GM23338 (cell line): ENCODE data around the gene SLC4A3. TPM values are rescaled to one million over a fixed set of nuclear protein-coding genes. Genes with fewer than 3 reads are reported as not detected.

Experiments
- ATAC-seq: fragments of 200-7000 bp; cut with Tn5 transposase; 3 replicates; pipeline ENCODE4 v1.9.1; 2020
- DNase-seq: peaks from one replicate; pipeline ENCODE4 v3.0.0-alpha.2; 2015; ENCODE audit warnings: low spot score
- H2AFZ ChIP-seq: fragments of 200-600 bp; sonication (generic); 2 replicates; pipeline ENCODE4 v1.8.0; 2016; ENCODE audit warnings: antibody characterized with exemption, mild to moderate bottlenecking, moderate library complexity
- H3F3A ChIP-seq: fragments of 200-600 bp; sonication (generic); replicated peaks from 2 replicates; pipeline ENCODE4 v1.8.0; 2017; ENCODE audit warnings: antibody characterized with exemption, mixed run types, low read depth
- H3K27ac ChIP-seq: fragments of 200-600 bp; sonication (generic); 2 replicates; pipeline ENCODE4 v1.6.1; 2016; ENCODE audit warnings: low read depth
- H3K27me3 ChIP-seq: fragments of 200-600 bp; sonication (generic); 2 replicates; pipeline ENCODE4 v1.8.0; 2016; ENCODE audit warnings: mild to moderate bottlenecking, mixed run types, moderate library complexity; ENCODE audit not compliant: insufficient read depth
- H3K36me3 ChIP-seq: fragments of 200-600 bp; sonication (generic); 2 replicates; pipeline ENCODE4 v1.8.0; 2016; ENCODE audit warnings: mild to moderate bottlenecking; ENCODE audit not compliant: insufficient read depth
- H3K4me1 ChIP-seq: fragments of 200-600 bp; sonication (generic); 2 replicates; pipeline ENCODE4 v1.8.0; 2016; ENCODE audit warnings: mild to moderate bottlenecking, moderate library complexity; ENCODE audit not compliant: insufficient read depth
- H3K4me2 ChIP-seq: fragments of 200-600 bp; sonication (generic); 2 replicates; pipeline ENCODE4 v1.7.1; 2017; ENCODE audit warnings: mixed run types
- H3K4me3 ChIP-seq: fragments of 200-600 bp; sonication (generic); 2 replicates; pipeline ENCODE4 v1.6.1; 2016; ENCODE audit warnings: mixed run types
- H3K79me2 ChIP-seq: fragments of 200-600 bp; sonication (generic); replicated peaks from 2 replicates; pipeline ENCODE4 v1.8.0; 2017; ENCODE audit warnings: mild to moderate bottlenecking; ENCODE audit not compliant: insufficient read depth
- H3K9me2 ChIP-seq: fragments of 200-600 bp; sonication (generic); 2 replicates; pipeline ENCODE4 v1.8.0; 2017; ENCODE audit not compliant: insufficient read depth
- H4K20me1 ChIP-seq: fragments of 200-600 bp; sonication (generic); replicated peaks from 2 replicates; pipeline ENCODE4 v1.8.0; 2017; ENCODE audit warnings: mild to moderate bottlenecking; ENCODE audit not compliant: insufficient read depth
- H3K27ac Mint-ChIP-seq: 2 replicates; pipeline ENCODE4 v1.8.0; 2020; ENCODE audit warnings: inconsistent platforms, mild to moderate bottlenecking, moderate library complexity, mixed read lengths
- H3K27me3 Mint-ChIP-seq: 3 replicates; pipeline ENCODE4 v1.8.0; 2022; ENCODE audit warnings: low read depth, mild to moderate bottlenecking, moderate library complexity, mixed read lengths, inconsistent platforms; ENCODE audit not compliant: insufficient read depth, poor library complexity
- H3K36me3 Mint-ChIP-seq: 3 replicates; pipeline ENCODE4 v1.8.0; 2021; ENCODE audit warnings: low read depth, mild to moderate bottlenecking, inconsistent platforms, moderate library complexity, mixed read lengths
- H3K4me1 Mint-ChIP-seq: 3 replicates; pipeline ENCODE4 v1.8.0; 2020; ENCODE audit warnings: mild to moderate bottlenecking, inconsistent platforms, mixed read lengths
- H3K4me3 Mint-ChIP-seq: 3 replicates; pipeline ENCODE4 v1.8.0; 2021; ENCODE audit warnings: moderate library complexity, mild to moderate bottlenecking, inconsistent platforms, mixed read lengths
- H3K9me3 Mint-ChIP-seq: 3 replicates; pipeline ENCODE4 v1.8.0; 2020; ENCODE audit warnings: moderate library complexity, mild to moderate bottlenecking, inconsistent platforms, mixed read lengths
- CREB1 ChIP-seq: fragments of 250-450 bp; sonication (Bioruptor Pico); IDR thresholded peaks from 2 replicates; pipeline ENCODE4 v1.5.0; 2020; ENCODE audit warnings: low read depth, mild to moderate bottlenecking, moderate library complexity
- NANOG ChIP-seq: IDR thresholded peaks from 2 replicates; pipeline ENCODE4 v1.6.1; 2016; ENCODE audit warnings: antibody characterized with exemption, borderline replicate concordance
- POLR2AphosphoS5 ChIP-seq: IDR thresholded peaks from 2 replicates; pipeline ENCODE4 v1.6.1; 2016; ENCODE audit warnings: antibody characterized with exemption, low read depth
- STAT1 ChIP-seq: IDR thresholded peaks from one replicate; pipeline ENCODE4 v1.6.1; 2016; ENCODE audit warnings: antibody characterized with exemption; ENCODE audit not compliant: unreplicated experiment
- polyA plus RNA-seq: library from polyadenylated mRNA; unstranded; fragments of >200 nt; fragmentation: Nextera tagmentation; extraction: Ambion mirVana; gene quantifications from 2 replicates; pipeline ENCODE4 v1.2.1, GENCODE V29; 2016
- total RNA-seq: library from RNA; depleted of rRNA; stranded (reverse); fragments of >200 nt; shearing (Covaris generic); gene quantifications from 2 replicates; pipeline ENCODE4 v1.2.3, GENCODE V29; 2014
- TF ChIP-seq, protein P1 (sequence below), 2 experiments: fragments of 200-600 bp in 1 of 2; sonication (generic) in 1 of 2; conservative IDR thresholded peaks; 2 replicates each; pipeline versions ENCODE4 v1.5.1 to v1.6.1; 2016 to 2017; ENCODE audit warnings: antibody characterized with exemption in 2 of 2, low read depth in 2 of 2, mild to moderate bottlenecking in 2 of 2, moderate library complexity in 1 of 2
- TF ChIP-seq, protein P2 (sequence below): IDR thresholded peaks from one replicate; pipeline ENCODE4 v1.6.1; 2018; ENCODE audit warnings: antibody characterized with exemption; ENCODE audit not compliant: unreplicated experiment

The SLC4A3 gene
- total and polyA plus RNA-seq, 2 experiments from 2014 or later: 3.6 to 6.8 TPM

DNA sequence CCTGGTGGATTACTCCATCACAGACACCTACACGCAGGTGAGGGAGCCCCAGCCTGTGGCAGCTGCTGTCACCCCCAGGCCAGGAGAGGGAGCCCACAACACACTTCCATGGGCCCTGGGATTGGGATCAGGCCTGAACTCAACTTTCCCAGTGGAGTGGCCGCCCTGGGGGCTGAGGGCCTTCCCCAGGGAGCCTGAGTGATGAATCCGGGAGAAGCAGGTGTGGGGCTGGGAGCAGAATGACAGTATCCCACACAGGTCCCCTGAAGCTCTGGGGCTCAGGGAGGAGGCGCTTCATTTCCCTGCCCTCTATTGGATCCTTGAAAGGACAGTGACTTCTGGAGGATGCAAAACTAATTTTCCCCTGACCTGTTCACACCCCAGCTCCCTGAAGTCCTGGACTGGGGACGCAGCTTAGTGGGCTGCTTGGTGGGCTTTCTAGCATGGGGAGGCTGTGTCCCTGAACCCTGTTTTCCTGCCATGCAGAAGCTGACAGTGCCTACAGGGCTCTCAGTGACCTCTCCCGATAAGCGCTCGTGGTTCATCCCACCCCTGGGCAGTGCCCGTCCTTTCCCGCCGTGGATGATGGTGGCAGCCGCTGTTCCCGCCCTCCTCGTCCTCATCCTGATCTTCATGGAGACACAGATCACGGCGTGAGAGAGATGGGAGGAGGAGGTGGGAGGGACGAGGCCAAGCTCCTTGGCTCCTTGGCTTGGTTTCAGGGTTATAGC is 11.0 kb downstream of the SLC4A3 start:
- no peak for TF ChIP-seq CREB1
- TF ChIP-seq, protein P1, sequence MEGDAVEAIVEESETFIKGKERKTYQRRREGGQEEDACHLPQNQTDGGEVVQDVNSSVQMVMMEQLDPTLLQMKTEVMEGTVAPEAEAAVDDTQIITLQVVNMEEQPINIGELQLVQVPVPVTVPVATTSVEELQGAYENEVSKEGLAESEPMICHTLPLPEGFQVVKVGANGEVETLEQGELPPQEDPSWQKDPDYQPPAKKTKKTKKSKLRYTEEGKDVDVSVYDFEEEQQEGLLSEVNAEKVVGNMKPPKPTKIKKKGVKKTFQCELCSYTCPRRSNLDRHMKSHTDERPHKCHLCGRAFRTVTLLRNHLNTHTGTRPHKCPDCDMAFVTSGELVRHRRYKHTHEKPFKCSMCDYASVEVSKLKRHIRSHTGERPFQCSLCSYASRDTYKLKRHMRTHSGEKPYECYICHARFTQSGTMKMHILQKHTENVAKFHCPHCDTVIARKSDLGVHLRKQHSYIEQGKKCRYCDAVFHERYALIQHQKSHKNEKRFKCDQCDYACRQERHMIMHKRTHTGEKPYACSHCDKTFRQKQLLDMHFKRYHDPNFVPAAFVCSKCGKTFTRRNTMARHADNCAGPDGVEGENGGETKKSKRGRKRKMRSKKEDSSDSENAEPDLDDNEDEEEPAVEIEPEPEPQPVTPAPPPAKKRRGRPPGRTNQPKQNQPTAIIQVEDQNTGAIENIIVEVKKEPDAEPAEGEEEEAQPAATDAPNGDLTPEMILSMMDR (conservative IDR thresholded peaks at IDR 0.05; ENCODE audit: low read depth in 2 of 2): peak; percentile 54 to 76
- peaks cover 4% of the 10 kb centered on the region; the same call in 1 of the 2 replicates for H3K27me3 ChIP-seq
- Mint-ChIP-seq H3K27ac (no peak overlapping the region), H3K27me3 (peaks cover 14% of the 10 kb centered on the region), H3K4me3 (no peak overlapping the region), H3K4me1 (peaks cover 10% of the 10 kb centered on the region), H3K9me3 (peaks cover 3% of the 10 kb centered on the region; the same call in 1 of the 3 replicates), H3K36me3 (peaks cover 2% of the 10 kb centered on the region; the same call in 1 of the 3 replicates)
- H3K79me2 ChIP-seq: no peaks in the 10 kb centered on the region
- H3F3A ChIP-seq: 0 out of 2 replicates have a peak, but pooled peaks cover 2% of the 10 kb centered on the region
- H3K9me2 ChIP-seq: no peaks in the 10 kb centered on the region
- DNase-seq (peak; percentile 59), ATAC-seq (peak; percentile 65)
- no peaks in the 10 kb centered on the region for H4K20me1 ChIP-seq
- no peak overlapping the region for H2AFZ ChIP-seq
- H3K4me1 ChIP-seq: peaks cover 4% of the 10 kb centered on the region; the same call in 1 of the 2 replicates
- H3K4me2 ChIP-seq: no peak overlapping the region
- no peak overlapping the region for H3K27ac ChIP-seq
- H3K36me3 ChIP-seq: no peaks in the 10 kb centered on the region
- no peak overlapping the region for H3K4me3 ChIP-seq

DNA sequence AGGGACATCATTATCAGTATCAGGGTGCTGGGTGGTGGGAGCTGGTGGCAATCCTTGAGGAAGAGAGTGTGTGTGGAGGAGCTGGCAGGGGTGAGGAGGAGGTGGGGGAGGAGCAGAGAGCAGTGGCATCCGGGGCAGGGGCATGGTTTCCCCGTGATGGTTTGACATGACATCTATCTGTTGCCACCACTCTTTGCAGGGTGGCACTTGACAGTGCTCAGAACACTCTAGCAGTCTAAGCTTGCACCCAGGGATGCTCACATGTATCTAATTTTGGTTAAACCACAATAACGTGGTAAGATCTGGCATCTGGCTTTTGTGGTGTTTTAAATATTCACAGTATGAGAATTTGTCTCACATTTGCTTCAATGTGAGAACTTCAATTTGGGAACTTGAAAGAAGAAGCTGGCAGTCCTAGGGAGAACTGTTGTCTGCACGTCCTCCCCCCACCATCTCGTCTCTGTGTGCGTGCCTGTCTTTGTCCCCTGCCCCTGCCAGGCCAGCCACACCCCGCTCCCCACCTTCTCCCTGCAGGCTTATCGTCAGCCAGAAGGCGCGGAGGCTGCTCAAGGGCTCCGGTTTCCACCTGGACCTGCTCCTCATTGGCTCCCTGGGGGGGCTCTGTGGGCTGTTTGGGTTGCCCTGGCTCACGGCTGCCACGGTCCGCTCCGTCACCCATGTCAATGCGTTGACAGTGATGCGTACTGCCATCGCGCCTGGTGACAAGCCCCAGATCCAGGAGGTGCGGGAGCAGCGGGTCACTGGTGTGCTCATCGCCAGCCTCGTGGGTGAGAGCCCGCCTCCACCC is 11.7 kb downstream of the SLC4A3 start:
- no peak overlapping the region for H3K4me3 Mint-ChIP-seq
- Histone ChIP-seq H4K20me1 (no peaks in the 10 kb centered on the region), H3F3A (0 out of 2 replicates have a peak, but pooled peaks cover 2% of the 10 kb centered on the region), H3K36me3 (no peaks in the 10 kb centered on the region), H3K27me3 (peaks cover 4% of the 10 kb centered on the region; the same call in 1 of the 2 replicates), H3K9me2 (no peaks in the 10 kb centered on the region), H3K79me2 (no peaks in the 10 kb centered on the region), H3K27ac (no peak overlapping the region), H3K4me1 (peaks cover 4% of the 10 kb centered on the region; the same call in 1 of the 2 replicates), H3K4me3 (no peak overlapping the region), H3K4me2 (no peak overlapping the region), H2AFZ (no peak overlapping the region)
- no peak overlapping the region for H3K27ac Mint-ChIP-seq
- no peaks in the 10 kb centered on the region; the same call in 2 of the 3 replicates for H3K36me3 Mint-ChIP-seq
- TF ChIP-seq NANOG (no peak), POLR2AphosphoS5 (no peak), CREB1 (no peak), STAT1 (no peak)
- TF ChIP-seq, protein P2, sequence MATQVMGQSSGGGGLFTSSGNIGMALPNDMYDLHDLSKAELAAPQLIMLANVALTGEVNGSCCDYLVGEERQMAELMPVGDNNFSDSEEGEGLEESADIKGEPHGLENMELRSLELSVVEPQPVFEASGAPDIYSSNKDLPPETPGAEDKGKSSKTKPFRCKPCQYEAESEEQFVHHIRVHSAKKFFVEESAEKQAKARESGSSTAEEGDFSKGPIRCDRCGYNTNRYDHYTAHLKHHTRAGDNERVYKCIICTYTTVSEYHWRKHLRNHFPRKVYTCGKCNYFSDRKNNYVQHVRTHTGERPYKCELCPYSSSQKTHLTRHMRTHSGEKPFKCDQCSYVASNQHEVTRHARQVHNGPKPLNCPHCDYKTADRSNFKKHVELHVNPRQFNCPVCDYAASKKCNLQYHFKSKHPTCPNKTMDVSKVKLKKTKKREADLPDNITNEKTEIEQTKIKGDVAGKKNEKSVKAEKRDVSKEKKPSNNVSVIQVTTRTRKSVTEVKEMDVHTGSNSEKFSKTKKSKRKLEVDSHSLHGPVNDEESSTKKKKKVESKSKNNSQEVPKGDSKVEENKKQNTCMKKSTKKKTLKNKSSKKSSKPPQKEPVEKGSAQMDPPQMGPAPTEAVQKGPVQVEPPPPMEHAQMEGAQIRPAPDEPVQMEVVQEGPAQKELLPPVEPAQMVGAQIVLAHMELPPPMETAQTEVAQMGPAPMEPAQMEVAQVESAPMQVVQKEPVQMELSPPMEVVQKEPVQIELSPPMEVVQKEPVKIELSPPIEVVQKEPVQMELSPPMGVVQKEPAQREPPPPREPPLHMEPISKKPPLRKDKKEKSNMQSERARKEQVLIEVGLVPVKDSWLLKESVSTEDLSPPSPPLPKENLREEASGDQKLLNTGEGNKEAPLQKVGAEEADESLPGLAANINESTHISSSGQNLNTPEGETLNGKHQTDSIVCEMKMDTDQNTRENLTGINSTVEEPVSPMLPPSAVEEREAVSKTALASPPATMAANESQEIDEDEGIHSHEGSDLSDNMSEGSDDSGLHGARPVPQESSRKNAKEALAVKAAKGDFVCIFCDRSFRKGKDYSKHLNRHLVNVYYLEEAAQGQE: no peak
- TF ChIP-seq, protein P1 (conservative IDR thresholded peaks at IDR 0.05; ENCODE audit: low read depth in 2 of 2): no peak
- DNase-seq (no peak), ATAC-seq (no peak)
- peaks cover 18% of the 10 kb centered on the region for H3K27me3 Mint-ChIP-seq
- peaks cover 3% of the 10 kb centered on the region; the same call in 1 of the 3 replicates for H3K9me3 Mint-ChIP-seq
- peaks cover 18% of the 10 kb centered on the region for H3K4me1 Mint-ChIP-seq
